Astrocyte (in vitro differentiated cells and primary cell): ENCODE measurements around the gene SH3BP1.

Experiments used
- CTCF ChIP-seq: IDR thresholded peaks from 2 replicates; pipeline ENCODE4 v1.5.1; 2011; ENCODE audit warnings: low read depth, mild to moderate bottlenecking, inconsistent platforms, low read length, moderate library complexity; ENCODE audit not compliant: insufficient read depth
- EZH2 ChIP-seq: IDR thresholded peaks from 2 replicates; pipeline ENCODE4 v1.6.1; 2012; ENCODE audit warnings: mild to moderate bottlenecking, low read length, inconsistent platforms; ENCODE audit not compliant: insufficient read depth

GRCh38 chr22:37664249-37665101 is 25.0 kb downstream of the SH3BP1 start:
- no peak for TF ChIP-seq CTCF
- no peak for TF ChIP-seq EZH2
